DOHH2 (cell line): ENCODE measurements around the gene WDR18.

ENCODE experiments used
- EZH2phosphoT487 ChIP-seq: fragments of 200-600 bp; sonication (generic); IDR thresholded peaks from 2 replicates; pipeline ENCODE4 v1.6.1; 2017; ENCODE audit warnings: borderline replicate concordance, mild to moderate bottlenecking, antibody characterized with exemption, low read length, moderate library complexity, mixed read lengths
- TF ChIP-seq, protein P1 (sequence below): fragments of 200-600 bp; sonication (generic); IDR thresholded peaks from one replicate; pipeline ENCODE4 v1.5.1; 2014; ENCODE audit warnings: antibody characterized with exemption, mild to moderate bottlenecking, low read depth, low read length; ENCODE audit not compliant: poor library complexity, severe bottlenecking

DNA sequence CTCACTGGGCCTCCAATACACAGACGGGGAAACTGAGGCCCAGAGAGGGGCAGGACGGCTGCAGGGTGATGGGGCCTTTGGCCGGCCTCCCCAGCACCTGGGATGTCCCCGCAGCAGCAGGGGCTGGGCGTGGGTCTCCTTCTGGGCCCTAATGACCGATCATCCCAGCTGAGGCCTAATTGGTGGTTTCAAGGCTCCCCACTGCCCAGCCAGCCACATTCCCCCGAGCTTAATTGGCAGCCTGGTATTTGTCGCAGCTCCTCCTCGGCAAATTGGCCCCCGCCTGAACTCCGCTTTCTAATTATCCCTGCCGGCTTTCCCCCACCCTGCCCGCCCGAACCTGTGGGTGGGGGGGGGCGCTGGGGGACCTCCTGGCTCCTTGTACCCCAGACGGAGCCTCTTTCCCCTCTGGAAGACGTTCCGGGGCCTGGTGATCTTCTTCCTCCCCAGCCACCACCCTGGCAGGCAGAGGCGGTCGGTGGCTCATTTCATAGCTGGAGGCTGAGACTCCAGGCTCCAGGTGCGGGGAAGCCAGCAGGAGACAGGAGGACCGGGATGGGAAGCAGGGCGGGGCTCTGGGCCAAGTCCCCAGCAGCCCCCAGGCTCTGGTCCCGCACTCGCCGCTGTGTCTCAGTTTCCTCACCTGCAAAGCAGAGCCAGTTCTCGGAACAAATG, 27.2 kb upstream of the WDR18 start:
- TF ChIP-seq EZH2phosphoT487, result no peak
- TF ChIP-seq, protein P1, sequence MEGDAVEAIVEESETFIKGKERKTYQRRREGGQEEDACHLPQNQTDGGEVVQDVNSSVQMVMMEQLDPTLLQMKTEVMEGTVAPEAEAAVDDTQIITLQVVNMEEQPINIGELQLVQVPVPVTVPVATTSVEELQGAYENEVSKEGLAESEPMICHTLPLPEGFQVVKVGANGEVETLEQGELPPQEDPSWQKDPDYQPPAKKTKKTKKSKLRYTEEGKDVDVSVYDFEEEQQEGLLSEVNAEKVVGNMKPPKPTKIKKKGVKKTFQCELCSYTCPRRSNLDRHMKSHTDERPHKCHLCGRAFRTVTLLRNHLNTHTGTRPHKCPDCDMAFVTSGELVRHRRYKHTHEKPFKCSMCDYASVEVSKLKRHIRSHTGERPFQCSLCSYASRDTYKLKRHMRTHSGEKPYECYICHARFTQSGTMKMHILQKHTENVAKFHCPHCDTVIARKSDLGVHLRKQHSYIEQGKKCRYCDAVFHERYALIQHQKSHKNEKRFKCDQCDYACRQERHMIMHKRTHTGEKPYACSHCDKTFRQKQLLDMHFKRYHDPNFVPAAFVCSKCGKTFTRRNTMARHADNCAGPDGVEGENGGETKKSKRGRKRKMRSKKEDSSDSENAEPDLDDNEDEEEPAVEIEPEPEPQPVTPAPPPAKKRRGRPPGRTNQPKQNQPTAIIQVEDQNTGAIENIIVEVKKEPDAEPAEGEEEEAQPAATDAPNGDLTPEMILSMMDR, result no peak
